Ishikawa (cell line): ENCODE results near the gene ZBTB20.

Experiments used
- CEBPB ChIP-seq: IDR thresholded peaks from 2 replicates; pipeline ENCODE4 v1.6.1; 2012
- CREB1 ChIP-seq: IDR thresholded peaks from 2 replicates; pipeline ENCODE4 v1.6.1; 2012; ENCODE audit warnings: low read depth
- EGR1 ChIP-seq: IDR thresholded peaks from 2 replicates; pipeline ENCODE4 v1.6.1; 2012
- EP300 ChIP-seq: IDR thresholded peaks from 2 replicates; pipeline ENCODE4 v1.6.1; 2012; ENCODE audit warnings: borderline replicate concordance
- FOXM1 ChIP-seq: IDR thresholded peaks from 2 replicates; pipeline ENCODE4 v1.6.1; 2012; ENCODE audit warnings: low read depth, borderline replicate concordance
- MAX ChIP-seq: IDR thresholded peaks from 2 replicates; pipeline ENCODE4 v1.6.1; 2012
- NFIC ChIP-seq: IDR thresholded peaks from 2 replicates; pipeline ENCODE4 v1.6.1; 2012
- RAD21 ChIP-seq: IDR thresholded peaks from 2 replicates; pipeline ENCODE4 v1.6.1; 2012; ENCODE audit warnings: low read depth
- REST ChIP-seq: IDR thresholded peaks from 2 replicates; pipeline ENCODE4 v1.6.1; 2012; ENCODE audit warnings: low read depth, mild to moderate bottlenecking
- TAF1 ChIP-seq: IDR thresholded peaks from 2 replicates; pipeline ENCODE4 v1.6.1; 2012; ENCODE audit warnings: low read depth, mild to moderate bottlenecking
- USF1 ChIP-seq: IDR thresholded peaks from 2 replicates; pipeline ENCODE4 v1.6.1; 2012
- YY1 ChIP-seq: IDR thresholded peaks from 2 replicates; pipeline ENCODE4 v1.6.1; 2012; ENCODE audit warnings: low read depth
- ZBTB7A ChIP-seq: IDR thresholded peaks from 2 replicates; pipeline ENCODE4 v1.6.1; 2012; ENCODE audit warnings: low read depth

GRCh38 chr3:114446600-114446999 is 700.5 kb downstream of the ZBTB20 start:
- TF ChIP-seq ZBTB7A (no peak), EP300 (no peak), NFIC (no peak), RAD21 (no peak), REST (no peak), USF1 (no peak), CEBPB (no peak), CREB1 (no peak), EGR1 (no peak), YY1 (no peak), FOXM1 (no peak), TAF1 (no peak), MAX (no peak)
